GM12878 (cell line): ENCODE data around the gene ITPKB.

Experiments
- MEF2A ChIP-seq: IDR thresholded peaks from 2 replicates; pipeline ENCODE4 v1.6.1; 2011; ENCODE audit warnings: low read depth, mild to moderate bottlenecking, low read length, moderate library complexity; ENCODE audit not compliant: insufficient read depth
- NFYB ChIP-seq: IDR thresholded peaks from 2 replicates; pipeline ENCODE4 v1.6.1; 2011; ENCODE audit warnings: low read depth, mild to moderate bottlenecking, low read length, improper control_type of control experiment, moderate library complexity; ENCODE audit not compliant: insufficient read depth
- PAX8 ChIP-seq: fragments of 450-650 bp; IDR thresholded peaks from 2 replicates; pipeline ENCODE4 v1.6.1; 2017; ENCODE audit warnings: mild to moderate bottlenecking, moderate library complexity
- POLR2A ChIP-seq: IDR thresholded peaks from 2 replicates; pipeline ENCODE4 v1.6.1; 2011; ENCODE audit warnings: low read depth, mild to moderate bottlenecking, low read length
- TAF1 ChIP-seq: IDR thresholded peaks from 2 replicates; pipeline ENCODE4 v1.6.1; 2011; ENCODE audit warnings: mild to moderate bottlenecking, low read depth, low read length, borderline replicate concordance
- YBX1 ChIP-seq: fragments of 450-650 bp; IDR thresholded peaks from 2 replicates; pipeline ENCODE4 v1.6.1; 2016; ENCODE audit warnings: antibody characterized with exemption
- TF ChIP-seq, protein P1 (sequence below), 3 experiments: IDR thresholded peaks in 2 of 3; conservative IDR thresholded peaks in 1 of 3; 2 replicates each; pipeline ENCODE4 v1.5.1; 2011; ENCODE audit warnings: low read depth in 3 of 3, low read length in 3 of 3, mild to moderate bottlenecking in 3 of 3, control low read depth in 2 of 3, moderate library complexity in 2 of 3, inconsistent platforms in 1 of 3, mixed read lengths in 1 of 3; ENCODE audit not compliant: control insufficient read depth in 2 of 3, insufficient read depth in 1 of 3; ENCODE audit errors: extremely low read depth in 1 of 3

DNA sequence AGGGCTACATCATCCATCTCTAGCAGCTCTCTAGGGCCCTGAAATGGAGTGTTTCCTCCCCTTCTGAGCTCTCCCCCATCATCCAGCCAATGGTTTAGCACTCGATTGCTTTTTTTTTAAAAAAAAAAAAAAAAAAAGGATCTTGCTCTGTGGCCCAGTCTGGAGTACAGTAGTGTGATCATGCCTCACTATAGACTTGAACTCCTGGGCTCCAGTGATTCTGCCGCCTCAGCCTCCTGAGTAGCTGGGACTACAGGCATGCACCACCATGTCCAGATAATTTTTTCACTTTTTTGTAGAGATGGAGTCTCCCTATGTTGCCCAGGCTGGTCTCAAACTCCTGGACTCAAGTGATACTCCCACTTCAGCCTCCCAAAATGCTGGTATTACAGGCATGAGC, 12.1 kb upstream of the ITPKB start:
- TF ChIP-seq, protein P1, sequence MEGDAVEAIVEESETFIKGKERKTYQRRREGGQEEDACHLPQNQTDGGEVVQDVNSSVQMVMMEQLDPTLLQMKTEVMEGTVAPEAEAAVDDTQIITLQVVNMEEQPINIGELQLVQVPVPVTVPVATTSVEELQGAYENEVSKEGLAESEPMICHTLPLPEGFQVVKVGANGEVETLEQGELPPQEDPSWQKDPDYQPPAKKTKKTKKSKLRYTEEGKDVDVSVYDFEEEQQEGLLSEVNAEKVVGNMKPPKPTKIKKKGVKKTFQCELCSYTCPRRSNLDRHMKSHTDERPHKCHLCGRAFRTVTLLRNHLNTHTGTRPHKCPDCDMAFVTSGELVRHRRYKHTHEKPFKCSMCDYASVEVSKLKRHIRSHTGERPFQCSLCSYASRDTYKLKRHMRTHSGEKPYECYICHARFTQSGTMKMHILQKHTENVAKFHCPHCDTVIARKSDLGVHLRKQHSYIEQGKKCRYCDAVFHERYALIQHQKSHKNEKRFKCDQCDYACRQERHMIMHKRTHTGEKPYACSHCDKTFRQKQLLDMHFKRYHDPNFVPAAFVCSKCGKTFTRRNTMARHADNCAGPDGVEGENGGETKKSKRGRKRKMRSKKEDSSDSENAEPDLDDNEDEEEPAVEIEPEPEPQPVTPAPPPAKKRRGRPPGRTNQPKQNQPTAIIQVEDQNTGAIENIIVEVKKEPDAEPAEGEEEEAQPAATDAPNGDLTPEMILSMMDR (IDR thresholded peaks at IDR 0.05 in 2 of 3, conservative IDR thresholded peaks at IDR 0.05 in 1 of 3; ENCODE audit: control insufficient read depth in 2 of 3, extremely low read depth in 1 of 3, insufficient read depth in 1 of 3, low read depth in 3 of 3, low read length in 3 of 3) = no peak
- TF ChIP-seq YBX1 (no peak), TAF1 (no peak), POLR2A (no peak), MEF2A (no peak), NFYB (no peak), PAX8 (no peak)
